LHCN-M2 (cell line): ENCODE data around the gene HTT. TPM values are rescaled to one million over a fixed set of nuclear protein-coding genes. Genes with fewer than 3 reads are reported as not detected.

Source experiments
- DNase-seq: peaks from one replicate; pipeline ENCODE4 v3.0.0-alpha.2; 2012; ENCODE audit warnings: low read depth
- total RNA-seq: library from RNA; depleted of rRNA; stranded (reverse); fragments of >200 nt; gene quantifications from 2 replicates; pipeline ENCODE4 v1.2.3, GENCODE V29; 2014; rRNA removed

HTT gene
- total RNA-seq, 1 experiment from 2014 or later: 19.4 TPM

DNA sequence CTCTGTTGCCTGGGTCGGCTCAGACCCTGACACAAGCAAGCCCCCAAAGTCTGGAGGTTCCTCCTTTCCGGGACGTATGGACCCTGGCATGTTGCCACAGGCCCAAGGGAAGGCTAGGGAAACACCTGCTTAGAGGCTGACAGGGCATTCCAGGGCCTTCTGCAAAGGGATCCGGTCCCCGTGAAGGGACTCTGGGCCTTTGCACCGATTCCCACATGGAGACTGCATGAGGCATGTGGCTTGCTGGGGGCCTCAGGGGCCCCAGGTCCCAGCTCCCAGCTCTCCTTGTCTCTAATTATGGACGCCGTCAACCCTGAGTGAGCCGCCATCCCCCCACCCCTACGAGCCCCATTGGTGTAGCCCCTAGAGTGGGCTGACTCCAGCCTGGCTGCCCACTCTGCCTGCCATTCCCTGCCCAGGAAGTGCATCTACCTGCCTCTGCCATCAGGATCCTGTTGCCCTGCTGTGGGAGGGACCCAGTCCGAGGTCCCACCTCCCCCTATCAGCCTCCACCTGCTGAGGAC, 214.2 kb downstream of the HTT start:
- no peak for DNase-seq

DNA sequence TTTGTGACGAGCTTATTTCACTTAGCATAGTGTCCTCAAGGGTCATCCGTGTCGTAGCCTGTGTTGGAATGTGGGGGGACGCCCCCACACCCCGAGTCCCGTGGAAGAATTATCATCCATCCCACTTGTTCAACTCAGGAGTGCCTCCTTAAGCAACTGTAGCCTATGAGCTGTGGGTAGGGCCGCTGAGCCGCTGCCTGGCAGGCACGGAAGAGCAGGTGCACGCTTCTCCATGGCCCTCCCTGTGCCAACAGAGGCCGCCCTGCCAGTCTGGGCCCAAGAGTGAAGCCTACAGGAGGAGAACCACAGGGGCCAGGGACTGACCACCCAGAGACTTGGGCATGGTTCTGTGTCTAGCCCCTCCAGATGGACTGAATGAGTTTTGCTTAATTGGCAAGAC, 216.0 kb downstream of the HTT start:
- DNase-seq: no peak

DNA sequence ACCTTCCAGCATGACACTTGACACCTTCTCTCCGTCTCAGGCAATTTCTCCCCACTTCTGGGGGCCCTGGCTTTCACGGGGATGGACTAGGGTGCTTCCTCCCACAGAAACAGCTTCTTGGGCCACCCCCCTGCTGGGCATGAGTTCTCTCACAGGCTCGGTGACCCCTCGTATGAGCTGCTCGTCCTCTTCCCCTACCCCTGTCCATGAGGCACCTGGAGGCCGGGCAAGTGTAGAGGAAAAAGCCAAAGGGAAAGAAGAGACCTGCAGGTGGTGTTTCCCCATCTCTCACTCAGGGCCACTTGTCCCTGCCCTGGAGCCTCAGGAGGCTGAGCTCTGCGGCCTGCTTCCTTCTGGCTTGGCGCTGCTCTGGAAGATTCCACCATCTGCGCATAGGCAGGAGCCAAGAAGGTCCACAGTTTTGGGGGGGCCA, 216.4 kb downstream of the HTT start:
- no peak for DNase-seq

DNA sequence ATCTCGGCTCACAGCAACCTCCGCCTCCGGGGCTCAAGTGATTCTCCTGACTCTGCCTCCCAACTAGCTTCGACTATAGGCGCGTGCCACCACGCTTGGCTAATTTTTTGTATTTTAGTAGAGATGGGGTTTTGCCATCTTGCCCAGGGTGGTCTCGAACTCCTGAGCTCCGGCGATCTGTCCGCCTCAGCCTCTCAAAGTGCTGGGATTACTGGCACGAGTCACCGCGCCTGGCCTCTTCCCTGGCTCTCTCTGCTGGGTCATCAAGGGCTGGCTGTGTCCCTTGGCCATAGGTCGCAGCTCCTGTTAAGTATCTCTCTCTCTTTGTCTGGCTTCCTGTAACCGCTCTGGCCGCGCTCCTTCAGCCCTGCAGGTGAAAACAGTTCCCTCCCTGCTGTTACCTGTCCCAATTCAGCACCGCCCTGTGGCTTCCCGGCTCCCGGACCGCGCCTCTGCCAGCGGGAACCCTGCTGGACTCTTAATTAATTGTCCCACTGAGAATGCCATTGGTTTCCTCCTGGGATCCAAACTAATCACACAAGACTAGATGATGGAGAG, 217.0 kb downstream of the HTT start:
- no peak for DNase-seq

DNA sequence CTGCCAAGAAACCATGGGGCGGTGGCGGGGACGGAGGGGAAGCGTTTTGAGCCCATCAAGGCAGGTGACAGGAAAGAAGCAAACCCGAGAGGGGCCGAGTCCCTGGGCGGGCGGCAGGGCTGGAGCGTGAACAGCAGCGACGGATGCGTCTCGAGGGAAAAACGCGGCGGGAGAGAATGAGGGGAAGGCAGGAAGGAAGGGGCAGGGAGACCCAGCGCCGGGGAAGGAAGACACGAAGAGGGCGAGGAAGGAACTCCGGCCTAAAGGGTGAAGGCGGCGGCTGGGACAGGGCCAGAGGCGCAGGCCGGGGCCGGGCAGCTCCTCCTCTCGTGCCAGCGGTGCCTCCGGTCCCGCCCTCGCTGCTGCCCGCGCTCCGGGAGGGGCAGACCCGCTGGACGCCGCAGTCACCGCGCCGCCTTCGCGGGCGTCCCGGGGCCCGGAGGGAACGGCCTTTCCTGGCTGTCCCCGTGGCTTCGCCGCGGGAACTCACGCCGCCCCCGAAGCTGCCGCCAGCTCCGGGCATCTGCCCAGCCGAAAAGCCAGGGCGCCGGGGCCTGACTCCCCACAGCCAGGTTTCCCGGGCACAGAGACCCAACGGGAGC, 217.6 kb downstream of the HTT start:
- DNase-seq: peak; percentile 46

DNA sequence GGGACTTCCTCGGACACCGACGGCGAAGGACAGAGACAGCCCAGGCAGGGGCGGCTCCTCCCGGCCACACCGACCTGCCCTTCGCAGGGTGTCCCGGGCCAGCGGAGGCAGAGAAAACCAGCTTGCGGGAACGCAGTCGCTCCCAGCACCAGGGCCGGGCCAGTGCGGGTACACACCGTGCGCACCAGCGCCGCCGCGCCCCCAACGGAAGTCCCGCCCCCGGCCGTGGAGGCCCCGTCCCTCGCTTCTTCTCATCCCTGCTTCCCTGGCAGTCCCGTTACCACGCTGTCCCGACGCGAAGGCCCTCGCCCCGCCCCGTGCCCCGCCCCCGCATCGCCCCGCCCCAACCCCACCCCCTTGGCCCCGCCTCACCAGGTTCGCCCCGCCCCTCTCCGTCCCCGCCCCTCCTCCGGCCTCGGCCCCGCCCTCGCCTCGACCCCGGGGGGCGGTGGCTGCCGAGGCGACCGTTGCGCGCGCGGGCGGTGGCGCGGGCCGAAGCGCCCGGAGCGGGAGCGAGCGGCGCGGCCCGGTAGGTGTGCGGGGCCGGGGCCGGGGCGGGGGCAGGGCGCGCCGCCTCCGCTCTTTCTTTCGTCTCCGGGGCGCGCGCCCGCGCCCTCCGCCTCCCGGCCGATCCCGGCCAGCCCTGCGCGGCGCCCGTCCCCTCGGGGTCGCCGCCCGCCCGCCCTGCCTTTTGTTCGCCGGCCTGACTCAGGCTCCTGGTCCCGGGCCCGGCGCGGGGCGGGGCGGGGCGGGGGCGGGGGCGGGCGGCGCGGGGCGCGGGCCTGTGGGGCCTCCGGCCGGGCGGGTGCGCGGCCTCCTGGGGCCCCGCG, 218.3 kb downstream of the HTT start, which contains the start of gene RGS12:
Gene RGS12, plus strand, starts transcription at position 451 of the 830 bp plus-strand sequence. CDS start 23,150 bp downstream, outside the sequence.
- DNase-seq: peak; percentile 89

Other genes starting within 250 kb of the HTT start
- gene ADD1, start 230.8 kb upstream of the HTT start, total RNA-seq: 142 and 149 TPM in 2 replicates
- gene NOP14, start 111.3 kb upstream of the HTT start, total RNA-seq: 23.3 and 33.1 TPM in 2 replicates
- 4.7 and 6.7 TPM in 2 replicates for gene GRK4, start 111.1 kb upstream of the HTT start, total RNA-seq
- gene HTT-AS, start 143 bp upstream of the HTT start, total RNA-seq: not detected in 2 replicates
- gene MSANTD1, start 174.5 kb downstream of the HTT start, total RNA-seq: 0.06 and 0.19 TPM in 2 replicates
- gene RGS12, start 218.3 kb downstream of the HTT start, total RNA-seq: 22.1 and 24.5 TPM in 2 replicates